RWPE1 (cell line): ENCODE measurements around the gene CCDC92.

Experiments
- CTCF ChIA-PET: fragments of 350-600 bp; sonication (Branson Sonifier 250); formaldehyde crosslinking; extraction: SDS; loops from one replicate; lab custom pipeline; 2021; lab: Yijun Ruan, JAX
- POLR2A ChIA-PET: fragments of 400-600 bp; formaldehyde crosslinking; extraction: SDS; loops from one replicate; lab custom pipeline; 2020; ENCODE audit warnings: antibody characterized with exemption; ENCODE audit not compliant: low non-redundant PET; lab: Yijun Ruan, JAX
- DNase-seq: peaks from one replicate; pipeline ENCODE4 v3.0.0; 2012; ENCODE audit warnings: low spot score
- H3K27ac ChIP-seq: fragments of 450-650 bp; 2 replicates; pipeline ENCODE4 v1.5.1; 2017
- TF ChIP-seq, protein P1 (sequence below): fragments of 450-650 bp; conservative IDR thresholded peaks from 2 replicates; pipeline ENCODE4 v1.5.1; 2017; ENCODE audit warnings: low read depth, mild to moderate bottlenecking

CCDC92 gene

GRCh38 chr12:123900871-123901376 is 71.7 kb downstream of the CCDC92 start:
- DNase-seq = no peak
- no peak overlapping the region for H3K27ac ChIP-seq
- POLR2A ChIA-PET = no interaction called here
- TF ChIP-seq, protein P1, sequence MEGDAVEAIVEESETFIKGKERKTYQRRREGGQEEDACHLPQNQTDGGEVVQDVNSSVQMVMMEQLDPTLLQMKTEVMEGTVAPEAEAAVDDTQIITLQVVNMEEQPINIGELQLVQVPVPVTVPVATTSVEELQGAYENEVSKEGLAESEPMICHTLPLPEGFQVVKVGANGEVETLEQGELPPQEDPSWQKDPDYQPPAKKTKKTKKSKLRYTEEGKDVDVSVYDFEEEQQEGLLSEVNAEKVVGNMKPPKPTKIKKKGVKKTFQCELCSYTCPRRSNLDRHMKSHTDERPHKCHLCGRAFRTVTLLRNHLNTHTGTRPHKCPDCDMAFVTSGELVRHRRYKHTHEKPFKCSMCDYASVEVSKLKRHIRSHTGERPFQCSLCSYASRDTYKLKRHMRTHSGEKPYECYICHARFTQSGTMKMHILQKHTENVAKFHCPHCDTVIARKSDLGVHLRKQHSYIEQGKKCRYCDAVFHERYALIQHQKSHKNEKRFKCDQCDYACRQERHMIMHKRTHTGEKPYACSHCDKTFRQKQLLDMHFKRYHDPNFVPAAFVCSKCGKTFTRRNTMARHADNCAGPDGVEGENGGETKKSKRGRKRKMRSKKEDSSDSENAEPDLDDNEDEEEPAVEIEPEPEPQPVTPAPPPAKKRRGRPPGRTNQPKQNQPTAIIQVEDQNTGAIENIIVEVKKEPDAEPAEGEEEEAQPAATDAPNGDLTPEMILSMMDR = no peak
- CTCF ChIA-PET = interaction anchor here (0.6 to 0.7 kb wide), 2 partner anchors 415 to 795 kb away, joined by 3 to 4 read pairs; no protein-coding TSS in a partner anchor

DNA sequence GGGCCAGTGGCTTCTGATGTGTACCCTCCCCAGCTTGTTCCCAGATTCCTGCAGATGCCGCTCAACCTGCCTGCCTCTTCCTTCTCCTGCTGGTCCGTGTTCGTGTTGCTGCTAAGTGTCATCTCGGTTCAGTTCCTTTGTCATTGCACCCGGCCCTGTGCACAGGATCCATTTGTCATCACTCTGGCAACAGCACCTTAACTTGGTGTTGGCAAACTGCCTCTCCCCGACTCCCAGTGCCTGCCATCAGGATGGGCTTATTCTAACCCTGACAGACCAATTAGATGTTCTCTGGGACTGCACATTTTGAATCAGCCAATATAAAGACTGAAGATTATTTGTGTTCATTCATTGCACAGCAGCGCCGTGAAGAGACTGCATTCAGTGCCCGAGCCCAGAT is 73.3 kb downstream of the CCDC92 start:
- POLR2A ChIA-PET = no interaction called here
- no peak for DNase-seq
- H3K27ac ChIP-seq = no peak overlapping the region
- TF ChIP-seq, protein P1 = no peak
- CTCF ChIA-PET = interaction anchor here (1.5 kb wide), 1 partner anchor 133 kb away, joined by 3 read pairs; no protein-coding TSS in a partner anchor

DNA sequence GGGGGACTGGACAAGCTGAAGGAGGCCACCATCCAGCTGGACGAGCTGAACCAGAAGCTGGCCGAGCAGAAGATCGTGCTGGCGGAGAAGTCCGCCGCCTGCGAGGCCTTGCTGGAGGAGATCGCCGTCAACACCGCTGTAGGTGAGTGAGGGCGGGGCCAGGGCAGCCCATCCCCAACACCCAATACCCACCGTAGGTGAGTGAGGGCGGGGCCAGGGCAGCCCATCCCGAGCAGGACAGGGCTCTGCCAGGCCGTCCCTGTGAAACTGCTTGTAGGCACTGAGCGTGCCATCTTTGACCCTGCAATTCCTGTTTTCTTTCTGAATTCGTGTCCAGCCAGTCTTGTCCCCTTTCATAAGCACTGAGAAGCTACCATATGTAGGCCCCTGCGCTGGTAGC is 74.0 kb downstream of the CCDC92 start:
- ChIA-PET CTCF (interaction anchor here (1.5 kb wide), 1 partner anchor 134 kb away, joined by 3 read pairs; no protein-coding TSS in a partner anchor), POLR2A (no interaction called here)
- no peak overlapping the region for H3K27ac ChIP-seq
- DNase-seq = no peak
- TF ChIP-seq, protein P1 = no peak

- H3K27ac ChIP-seq = no peak overlapping the region
- DNase-seq = peak; percentile 30
- ChIA-PET POLR2A (no interaction called here), CTCF (interaction anchor here (0.6 to 0.7 kb wide), 2 partner anchors 8 to 71 kb away, joined by 3 to 5 read pairs; no protein-coding TSS in a partner anchor)
- TF ChIP-seq, protein P1 = no peak
Observed at GRCh38 chr12:123897221-123897620, 75.4 kb downstream of the CCDC92 start.

GRCh38 chr12:123896767-123897166 is 75.9 kb downstream of the CCDC92 start:
- no peak overlapping the region for H3K27ac ChIP-seq

GRCh38 chr12:123895451-123895850 is 77.2 kb downstream of the CCDC92 start:
- H3K27ac ChIP-seq = no peak overlapping the region
- no peak for DNase-seq
- ChIA-PET POLR2A (no interaction called here), CTCF (no interaction called here)
- TF ChIP-seq, protein P1 = no peak

More at GRCh38 chr12:123896767-123897166, 75.9 kb downstream of the CCDC92 start:
- TF ChIP-seq, protein P1 = no peak
- CTCF ChIA-PET = interaction anchor here (0.7 kb wide), 1 partner anchor 71 kb away, joined by 3 read pairs; no protein-coding TSS in a partner anchor
- POLR2A ChIA-PET = no interaction called here
- no peak for DNase-seq
